GM12878 (cell line): ENCODE results near the gene TFDP1. TPM values are rescaled to one million over a fixed set of nuclear protein-coding genes. Genes with fewer than 3 reads are reported as not detected.

Source experiments
- ATAC-seq: fragments of 200-7000 bp; cut with Tn5 transposase; 3 replicates; pipeline ENCODE4 v1.9.1; 2020; ENCODE audit warnings: mild to moderate bottlenecking, moderate library complexity
- BruUV-seq: library from RNA; stranded (reverse); fragments of 400-500 nt; replicated peaks from 2 replicates; lab custom pipeline; 2021; lab: Mats Ljungman, UMichigan
- CTCF ChIA-PET: fragments of 300-600 bp; sonication (Branson Sonifier 250); formaldehyde crosslinking; extraction: SDS; loops from one replicate; lab custom pipeline; 2021; ENCODE audit warnings: inconsistent platforms; lab: Yijun Ruan, JAX
- POLR2A ChIA-PET: fragments of 350-600 bp; formaldehyde crosslinking; extraction: SDS; loops from one replicate; lab custom pipeline; 2021; ENCODE audit warnings: inconsistent platforms; lab: Charles Lee
- RAD21 ChIA-PET: fragments of 300-600 bp; sonication (Branson Sonifier 250); formaldehyde crosslinking; loops from one replicate; lab custom pipeline; 2023; ENCODE audit warnings: antibody characterized with exemption; ENCODE audit not compliant: unreplicated experiment; lab: Charles Lee
- SMC1A ChIA-PET: fragments of 300-600 bp; sonication (Branson Sonifier 250); formaldehyde crosslinking; loops from one replicate; lab custom pipeline; 2023; ENCODE audit not compliant: unreplicated experiment, uncharacterized antibody; lab: Charles Lee
- DNase-seq: peaks from one replicate; pipeline ENCODE4 v3.0.0-alpha.2; 2011; ENCODE audit warnings: low read depth, low spot score
- FAIRE-seq: peaks from 3 replicates; lab custom pipeline; 2011; peaks lifted over from hg19 to GRCh38; lab: Jason Lieb, UNC
- H2AFZ ChIP-seq: 2 replicates; pipeline ENCODE4 v1.6.0; 2011; ENCODE audit warnings: low read depth, low read length, control low read depth; ENCODE audit not compliant: control insufficient read depth
- H3K27ac ChIP-seq: 2 replicates; pipeline ENCODE4 v1.5.1; 2011; ENCODE audit warnings: control low read depth; ENCODE audit not compliant: control insufficient read depth, insufficient read depth
- H3K27me3 ChIP-seq, 2 experiments: replicated peaks in 1 of 2; 2 replicates each; pipeline versions ENCODE4 v1.6.0 to v1.6.1; 2011; ENCODE audit warnings: low read length in 1 of 2; ENCODE audit not compliant: control insufficient read depth in 2 of 2, insufficient read depth in 2 of 2
- H3K36me3 ChIP-seq, 2 experiments: 2 replicates each; pipeline ENCODE4 v1.5.1; 2011; ENCODE audit warnings: low read length in 1 of 2; ENCODE audit not compliant: control insufficient read depth in 2 of 2, insufficient read depth in 2 of 2
- H3K4me1 ChIP-seq: 2 replicates; pipeline ENCODE4 v1.6.1; 2011; ENCODE audit warnings: mild to moderate bottlenecking, low read length, moderate library complexity, mixed read lengths; ENCODE audit not compliant: control insufficient read depth, insufficient read depth
- H3K4me2 ChIP-seq: 2 replicates; pipeline ENCODE4 v1.6.0; 2011; ENCODE audit warnings: control low read depth; ENCODE audit not compliant: control insufficient read depth, insufficient read depth
- H3K4me3 ChIP-seq: fragments of 200-600 bp; sonication (generic); 2 replicates; pipeline ENCODE4 v1.5.1; 2016
- H3K79me2 ChIP-seq: 2 replicates; pipeline ENCODE4 v1.6.0; 2011; ENCODE audit warnings: low read length; ENCODE audit not compliant: control insufficient read depth, insufficient read depth
- H3K9ac ChIP-seq: 2 replicates; pipeline ENCODE4 v1.8.0; 2011; ENCODE audit warnings: low read length, control low read depth, mixed read lengths; ENCODE audit not compliant: control insufficient read depth, insufficient read depth
- H3K9me3 ChIP-seq: replicated peaks from 3 replicates; pipeline ENCODE4 v1.5.1; 2011; ENCODE audit warnings: mild to moderate bottlenecking, low read length; ENCODE audit not compliant: control insufficient read depth, insufficient read depth
- H4K20me1 ChIP-seq: 2 replicates; pipeline ENCODE4 v1.6.0; 2011; ENCODE audit not compliant: control insufficient read depth, insufficient read depth
- BCLAF1 ChIP-seq: fragments of 450-650 bp; IDR thresholded peaks from 2 replicates; pipeline ENCODE4 v1.6.1; 2017; ENCODE audit warnings: antibody characterized with exemption, mild to moderate bottlenecking, moderate library complexity
- CTCF ChIP-seq, 3 experiments: IDR thresholded peaks in 2 of 3; conservative IDR thresholded peaks in 1 of 3; 2 replicates each; pipeline ENCODE4 v1.5.1; 2011; ENCODE audit warnings: low read depth in 3 of 3, low read length in 3 of 3, mild to moderate bottlenecking in 3 of 3, control low read depth in 2 of 3, moderate library complexity in 2 of 3, inconsistent platforms in 1 of 3, mixed read lengths in 1 of 3; ENCODE audit not compliant: control insufficient read depth in 2 of 3, insufficient read depth in 1 of 3; ENCODE audit errors: extremely low read depth in 1 of 3
- EGR1 ChIP-seq, 2 experiments: IDR thresholded peaks; 1 replicate in 1 of 2; 2 replicates in 1 of 2; pipeline ENCODE4 v1.6.1; 2011 to 2012; ENCODE audit warnings: low read depth in 2 of 2, low read length in 2 of 2, borderline replicate concordance in 1 of 2, mild to moderate bottlenecking in 1 of 2, moderate library complexity in 1 of 2
- FOXK2 ChIP-seq: fragments of 450-650 bp; IDR thresholded peaks from 2 replicates; pipeline ENCODE4 v1.6.1; 2017; ENCODE audit warnings: mild to moderate bottlenecking, moderate library complexity
- IRF5 ChIP-seq: fragments of 450-650 bp; IDR thresholded peaks from 2 replicates; pipeline ENCODE4 v1.6.1; 2017; ENCODE audit warnings: borderline replicate concordance
- PML ChIP-seq: IDR thresholded peaks from 2 replicates; pipeline ENCODE4 v1.6.1; 2012; ENCODE audit warnings: low read length, inconsistent platforms
- PRDM15 ChIP-seq: fragments of 450-650 bp; formaldehyde crosslinking; IDR thresholded peaks from 2 replicates; pipeline ENCODE4 v1.4.0; 2020; ENCODE audit warnings: mild to moderate bottlenecking, moderate library complexity
- SMAD5 ChIP-seq: IDR thresholded peaks from 2 replicates; pipeline ENCODE4 v1.6.1; 2016; ENCODE audit warnings: antibody characterized with exemption, low read depth
- WGBS: methylation state at CpG from one replicate; pipeline ENCODE4 v1.1.6; 2016; ENCODE audit warnings: low lambda C conversion rate; ENCODE audit not compliant: insufficient replicate concordance, insufficient coverage; ENCODE audit errors: missing lambda C conversion rate; 5-methylcytosine and 5-hydroxymethylcytosine counted together
- in situ Hi-C: fragments of 300-500 bp; cut with MboI; formaldehyde crosslinking; loops from 9 replicates; pipeline ENCODE4 v1.14.3; 2018; ENCODE audit warnings: mixed read lengths
- intact Hi-C: fragments of 100-400 bp; cut with micrococcal nuclease; formaldehyde crosslinking; loops from one replicate; pipeline ENCODE4 v1.14.2; 2022; ENCODE audit not compliant: unreplicated experiment
- polyA plus RNA-seq, 11 experiments: library from polyadenylated mRNA; depleted of rRNA in 4 of 11; unstranded in 6 of 11; stranded (reverse) in 5 of 11; fragments of >200 nt; fragmentation: Nextera tagmentation in 4 of 11; fragmentation: Illumina TruSeq in 1 of 11; extraction: Ambion mirVana in 4 of 11; extraction: Trizol in 1 of 11; gene quantifications; 1 replicate in 1 of 11; 2 replicates in 10 of 11; pipeline versions ENCODE4 v1.2.1 to v1.2.3, GENCODE V29; 2011 to 2016; ENCODE audit warnings: inconsistent platforms in 2 of 11, missing spikeins in 2 of 11, low read depth in 1 of 11
- total RNA-seq, 4 experiments: library from RNA; depleted of rRNA in 3 of 4; stranded (reverse); fragments of >200 nt in 3 of 4; fragmentation: Illumina TruSeq in 1 of 4; extraction: Trizol in 1 of 4; gene quantifications; 2 replicates each; pipeline versions ENCODE4 v1.2.1 to v1.2.3, GENCODE V29; 2013 to 2021

Gene TFDP1
- total and polyA plus RNA-seq, 10 of the 15 experiments (the other 5 are each of a cell fraction or from before 2014, with no cell fraction given) = 37.7 to 254 (median 119) TPM

- no peaks in the 10 kb centered on the region for H4K20me1 ChIP-seq
Observed at GRCh38 chr13:113625965-113626721, 41.6 kb downstream of the TFDP1 start.

More at GRCh38 chr13:113625965-113626721, 41.6 kb downstream of the TFDP1 start:
- Histone ChIP-seq H2AFZ (no peak overlapping the region), H3K4me2 (no peak overlapping the region), H3K9me3 (no peaks in the 10 kb centered on the region), H3K27ac (no peak overlapping the region), H3K27me3 (no peaks in the 10 kb centered on the region), H3K4me1 (no peaks in the 10 kb centered on the region), H3K4me3 (no peak overlapping the region), H3K36me3 (peaks cover 8 to 31% of the 10 kb centered on the region in 2 experiments; a peak in 3 of 4 replicates), H3K9ac (no peak overlapping the region), H3K79me2 (no peaks in the 10 kb centered on the region; the same call in none of the 2 replicates)
- DNase-seq = no peak
- TF ChIP-seq SMAD5 = no peak
- no peak for TF ChIP-seq BCLAF1
- TF ChIP-seq EGR1 (IDR thresholded peaks at IDR 0.05; ENCODE audit: borderline replicate concordance in 1 of 2, low read depth in 2 of 2, low read length in 2 of 2) = no peak
- no peak for TF ChIP-seq FOXK2
- no peak for TF ChIP-seq PML
- TF ChIP-seq PRDM15 = no peak
- TF ChIP-seq IRF5 = no peak
- TF ChIP-seq CTCF (IDR thresholded peaks at IDR 0.05 in 2 of 3, conservative IDR thresholded peaks at IDR 0.05 in 1 of 3; ENCODE audit: control insufficient read depth in 2 of 3, extremely low read depth in 1 of 3, insufficient read depth in 1 of 3, low read depth in 3 of 3, low read length in 3 of 3) = no peak
- ChIA-PET CTCF (no interaction called here), POLR2A (no interaction called here), SMC1A (no interaction called here), RAD21 (no interaction called here)
- no TSS peak for BruUV-seq
- FAIRE-seq = no peak
- intact Hi-C loops (no loop called here), in situ Hi-C loops (no loop called here)
- no peak for ATAC-seq
- 94% methylated on average over 20 of the region's 24 CpGs for WGBS
